ENCODE data around the gene ETFDH. TPM values are rescaled to one million over a fixed set of nuclear protein-coding genes. Genes with fewer than 3 reads are reported as not detected.

The ETFDH gene
- total and polyA plus RNA-seq, 9 donors: 13.6 to 35.9 (median 19.5) TPM

- DNase-seq: peak; percentile 50 to 73 (median 64)
- H3K36me3 ChIP-seq: no peaks in the 10 kb centered on the region
- no peaks in the 10 kb centered on the region for H3K9me3 ChIP-seq
- no peaks in the 10 kb centered on the region for H3K27me3 ChIP-seq
- H3K27ac ChIP-seq: peak overlapping the region; percentile 70 to 90
- peak overlapping the region; percentile 81 for H3K4me3 ChIP-seq
- WGBS, 3 donors: 0% methylated on average over 26 to 35 of the region's 35 CpGs
- TF ChIP-seq POLR2A (IDR thresholded peaks at IDR 0.05) (no peak), EP300 (IDR thresholded peaks at IDR 0.05) (no peak), CTCF (IDR thresholded peaks at IDR 0.05) (no peak)
- intact Hi-C loops (cut with DNase I): no loop called here
- H3K4me1 ChIP-seq (ENCODE audit: insufficient read depth): peaks cover 5% of the 10 kb centered on the region
Measured at GRCh38 chr4:158670975-158671664, 976 bp upstream of the ETFDH start.

- Histone ChIP-seq H3K4me1 (ENCODE audit: insufficient read depth) (peaks cover 5% of the 10 kb centered on the region), H3K27me3 (no peaks in the 10 kb centered on the region), H3K9me3 (no peaks in the 10 kb centered on the region), H3K36me3 (no peaks in the 10 kb centered on the region), H3K27ac (peak within 1 kb of the TSS; percentile 90 to 98), H3K4me3 (peak within 1 kb of the TSS; percentile 81)
- no peak for TF ChIP-seq CTCF (IDR thresholded peaks at IDR 0.05)
- TF ChIP-seq POLR2A (IDR thresholded peaks at IDR 0.05): no peak
- TF ChIP-seq EP300 (IDR thresholded peaks at IDR 0.05): no peak
- intact Hi-C loops (cut with DNase I): no loop called here
- WGBS, 3 donors: 0 to 2% (median 1%) methylated on average over 20 of the region's 20 CpGs
- DNase-seq: no peak
Measured at GRCh38 chr4:158671665-158671914, 506 bp upstream of the ETFDH start, which contains the start of gene C4orf46. Gene C4orf46 (minus strand): TSS chr4:158671887. CDS start chr4:158671801, 86 bp downstream.

- intact Hi-C loops (cut with DNase I): no loop called here
- 78 to 83% (median 80%) methylated on average over 3 of the region's 3 CpGs for WGBS, 3 donors
Measured at GRCh38 chr4:158673633-158674032, 1.5 kb downstream of the ETFDH start.

GRCh38 chr4:158676076-158676475 lies 4.0 kb downstream of the ETFDH start:
- no peak overlapping the region for H3K27ac ChIP-seq
- H3K4me3 ChIP-seq: no peak overlapping the region
- intact Hi-C loops (cut with DNase I): no loop called here
- H3K36me3 ChIP-seq: no peaks in the 10 kb centered on the region
- 77 to 90% (median 78%) methylated on average over 5 of the region's 5 CpGs for WGBS, 3 donors
- no peak for DNase-seq
- peaks cover 5% of the 10 kb centered on the region for H3K4me1 ChIP-seq (ENCODE audit: insufficient read depth)
- H3K27me3 ChIP-seq: no peaks in the 10 kb centered on the region
- no peak for TF ChIP-seq POLR2A (IDR thresholded peaks at IDR 0.05)
- no peak for TF ChIP-seq EP300 (IDR thresholded peaks at IDR 0.05)
- no peak for TF ChIP-seq CTCF (IDR thresholded peaks at IDR 0.05)
- H3K9me3 ChIP-seq: no peaks in the 10 kb centered on the region

More at GRCh38 chr4:158673633-158674032, 1.5 kb downstream of the ETFDH start:
- Histone ChIP-seq H3K27me3 (no peaks in the 10 kb centered on the region), H3K4me3 (no peak overlapping the region), H3K36me3 (no peaks in the 10 kb centered on the region), H3K4me1 (ENCODE audit: insufficient read depth) (peaks cover 5% of the 10 kb centered on the region), H3K27ac (no peak overlapping the region), H3K9me3 (no peaks in the 10 kb centered on the region)
- no peak for DNase-seq
- no peak for TF ChIP-seq CTCF (IDR thresholded peaks at IDR 0.05)
- TF ChIP-seq EP300 (IDR thresholded peaks at IDR 0.05): no peak
- TF ChIP-seq POLR2A (IDR thresholded peaks at IDR 0.05): no peak
